ENCODE results near the gene C11orf87.

DNA sequence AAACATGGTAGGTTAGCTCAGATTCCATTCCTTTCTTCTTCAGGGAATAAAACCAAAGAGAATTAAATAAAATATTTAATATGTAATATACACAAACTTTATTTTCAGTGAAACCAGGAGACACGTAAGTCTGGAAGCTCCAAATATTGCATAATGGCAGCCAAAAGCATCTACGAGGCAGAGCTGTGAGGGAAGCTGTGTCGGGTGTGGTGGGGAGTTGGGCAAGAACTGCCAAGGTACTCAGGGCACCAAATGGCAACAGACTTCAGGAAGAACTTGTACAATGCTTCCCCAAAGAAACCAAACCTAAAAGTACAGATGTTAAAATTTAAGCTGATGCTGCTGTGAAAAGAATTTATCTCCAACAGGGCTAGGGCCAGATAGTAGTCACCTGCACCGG is 47.5 kb upstream of the C11orf87 start:
- no peak for TF ChIP-seq FOXP2 (optimal IDR thresholded peaks at IDR 0.05; ENCODE audit: borderline replicate concordance, extremely low read depth, extremely low read length, insufficient read depth)
- TF ChIP-seq POLR2AphosphoS5 (IDR thresholded peaks at IDR 0.05; ENCODE audit: low read depth, low read length) = no peak

Data from PFSK-1 (cell line).